DND-41 (cell line): Measurements from ENCODE around the gene MMRN2.
"Not testable (repeated sequence)": the region's sequence is repeated elsewhere in the genome, so short reads cannot be mapped to it uniquely, and the experiment has no call there.

Experiments used
- CTCF ChIP-seq: IDR thresholded peaks from 2 replicates; pipeline ENCODE4 v1.5.1; 2012; ENCODE audit warnings: borderline replicate concordance, low read length, moderate library complexity, mild to moderate bottlenecking; ENCODE audit not compliant: poor library complexity, severe bottlenecking; ENCODE audit errors: extremely low read depth
- EZH2 ChIP-seq: IDR thresholded peaks from 3 replicates; pipeline ENCODE4 v1.6.1; 2012; ENCODE audit warnings: borderline replicate concordance, low read depth, mild to moderate bottlenecking, moderate library complexity, low read length, inconsistent platforms; ENCODE audit not compliant: severe bottlenecking

GRCh38 chr10:86947806-86948205 lies 9.6 kb downstream of the MMRN2 start:
- TF ChIP-seq CTCF, EZH2: not testable (repeated sequence)
